Measurements from ENCODE around the gene ARSI. TPM values are rescaled to one million over a fixed set of nuclear protein-coding genes. Genes with fewer than 3 reads are reported as not detected.

Gene ARSI
- total RNA-seq, 3 donors from 2014 or later: 0.41 to 1.6 (median 0.63) TPM

DNA sequence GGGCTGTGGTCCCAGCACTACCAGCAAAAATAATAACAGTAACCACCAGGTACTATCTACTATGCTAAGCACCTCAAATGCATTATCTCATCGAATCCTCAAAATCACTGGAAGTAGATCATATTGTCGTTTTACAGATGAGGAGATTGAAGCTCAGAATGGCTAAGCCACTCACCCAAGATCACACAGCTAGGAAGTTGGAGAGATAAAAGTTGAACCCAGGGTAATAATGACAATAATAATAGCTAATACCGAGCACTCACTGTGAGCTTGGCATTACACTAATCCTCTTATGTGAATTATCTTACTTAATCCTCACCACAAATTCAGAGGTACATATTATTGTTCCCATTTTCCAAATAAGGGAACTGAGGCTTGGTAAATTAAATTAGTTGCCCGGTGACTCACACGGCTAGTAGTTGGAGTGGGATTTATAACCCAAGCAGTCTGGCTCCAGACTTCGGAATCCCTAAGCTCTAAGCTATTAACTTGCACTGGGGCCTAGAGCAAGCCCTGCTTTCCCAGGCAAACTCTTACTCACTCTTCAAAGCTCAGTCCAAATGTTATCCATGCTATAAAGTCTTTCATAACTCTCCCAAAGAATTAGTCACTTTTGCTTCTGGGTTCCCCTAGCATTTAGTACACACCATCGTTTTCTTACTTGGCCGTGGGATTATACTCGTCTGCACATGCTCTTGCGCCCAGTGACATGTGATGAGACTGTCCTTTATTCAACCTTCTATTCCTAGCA, 3.8 kb downstream of the ARSI start:
- Histone ChIP-seq H3K4me3 (no peak overlapping the region), H3K9me3 (no peaks in the 10 kb centered on the region), H3K36me3 (ENCODE audit: low read depth) (no peaks in the 10 kb centered on the region), H3K4me1 (ENCODE audit: low read depth) (no peaks in the 10 kb centered on the region)
- DNase-seq: no peak
- peak; percentile 40 for ATAC-seq
- intact Hi-C loops (cut with DNase I, micrococcal nuclease): no loop called here
- TF ChIP-seq, protein P1, sequence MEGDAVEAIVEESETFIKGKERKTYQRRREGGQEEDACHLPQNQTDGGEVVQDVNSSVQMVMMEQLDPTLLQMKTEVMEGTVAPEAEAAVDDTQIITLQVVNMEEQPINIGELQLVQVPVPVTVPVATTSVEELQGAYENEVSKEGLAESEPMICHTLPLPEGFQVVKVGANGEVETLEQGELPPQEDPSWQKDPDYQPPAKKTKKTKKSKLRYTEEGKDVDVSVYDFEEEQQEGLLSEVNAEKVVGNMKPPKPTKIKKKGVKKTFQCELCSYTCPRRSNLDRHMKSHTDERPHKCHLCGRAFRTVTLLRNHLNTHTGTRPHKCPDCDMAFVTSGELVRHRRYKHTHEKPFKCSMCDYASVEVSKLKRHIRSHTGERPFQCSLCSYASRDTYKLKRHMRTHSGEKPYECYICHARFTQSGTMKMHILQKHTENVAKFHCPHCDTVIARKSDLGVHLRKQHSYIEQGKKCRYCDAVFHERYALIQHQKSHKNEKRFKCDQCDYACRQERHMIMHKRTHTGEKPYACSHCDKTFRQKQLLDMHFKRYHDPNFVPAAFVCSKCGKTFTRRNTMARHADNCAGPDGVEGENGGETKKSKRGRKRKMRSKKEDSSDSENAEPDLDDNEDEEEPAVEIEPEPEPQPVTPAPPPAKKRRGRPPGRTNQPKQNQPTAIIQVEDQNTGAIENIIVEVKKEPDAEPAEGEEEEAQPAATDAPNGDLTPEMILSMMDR (IDR thresholded peaks at IDR 0.05): no peak

DNA sequence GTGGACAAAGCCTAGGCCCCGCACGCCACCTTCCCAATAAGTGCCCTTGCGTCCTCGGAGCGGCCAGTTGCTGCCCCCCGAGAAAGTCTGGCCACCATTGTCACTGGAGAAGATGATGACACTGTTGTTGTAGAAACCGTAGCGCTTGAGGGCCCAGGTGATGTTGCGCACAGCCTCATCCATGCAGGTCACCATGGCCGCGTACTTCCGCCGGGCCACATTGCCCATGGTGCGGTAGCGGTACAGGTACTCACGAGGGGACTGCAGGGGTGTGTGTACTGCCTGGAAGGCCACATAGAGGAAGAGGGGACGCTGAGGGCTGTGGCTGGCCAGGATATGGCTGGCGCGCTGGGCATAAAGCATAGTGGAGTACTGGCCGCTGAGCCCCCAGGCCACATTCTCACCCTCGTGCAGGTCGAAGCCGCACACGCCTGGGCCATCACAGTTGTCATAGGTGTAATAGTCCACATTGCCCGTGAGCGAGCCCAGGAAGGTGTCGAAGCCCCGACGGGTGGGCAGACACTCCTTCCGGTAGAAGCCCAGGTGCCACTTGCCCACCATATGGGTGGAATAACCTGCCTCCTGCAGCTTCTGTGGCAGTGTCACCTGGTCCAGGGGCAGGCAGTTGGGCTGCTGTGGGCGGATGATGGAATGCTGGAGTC, 4.6 kb downstream of the ARSI start:
- H3K36me3 ChIP-seq (ENCODE audit: low read depth): no peaks in the 10 kb centered on the region
- intact Hi-C loops (cut with DNase I, micrococcal nuclease): no loop called here
- TF ChIP-seq, protein P1 (IDR thresholded peaks at IDR 0.05): no peak
- no peaks in the 10 kb centered on the region for H3K9me3 ChIP-seq
- ATAC-seq (no peak), DNase-seq (no peak)
- no peak overlapping the region for H3K4me3 ChIP-seq
- no peaks in the 10 kb centered on the region for H3K4me1 ChIP-seq (ENCODE audit: low read depth)

DNA sequence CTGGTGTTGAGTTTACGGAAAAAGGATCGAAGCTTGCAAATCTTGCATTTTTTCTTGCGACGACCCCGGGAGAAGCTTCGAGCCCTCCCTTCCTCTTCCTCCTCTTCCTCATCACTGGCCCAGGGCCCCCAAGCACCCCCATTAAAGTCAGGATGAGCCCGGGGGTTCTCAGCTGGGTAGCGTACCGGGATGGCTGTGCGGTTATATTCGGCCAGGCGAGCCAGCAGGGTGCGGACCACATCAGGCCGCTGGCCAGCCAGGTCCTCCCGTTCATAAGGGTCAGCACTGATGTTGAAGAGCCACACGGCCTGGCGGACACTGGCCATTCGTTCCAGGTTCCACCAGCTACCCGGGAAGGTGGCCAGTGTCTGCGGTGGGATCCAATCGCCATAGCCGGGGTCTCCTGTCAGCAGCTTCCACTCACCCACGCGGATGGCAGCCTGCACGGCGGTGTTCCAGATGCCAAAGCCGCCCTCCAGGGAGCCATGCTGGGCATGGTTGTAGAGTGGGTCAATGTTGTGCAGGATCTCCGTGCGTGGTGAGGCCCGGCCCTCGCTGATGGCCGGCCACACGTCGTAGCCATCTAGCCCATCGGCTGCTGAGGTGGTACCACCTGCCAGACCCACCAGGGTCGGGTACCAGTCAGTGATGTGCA, 5.3 kb downstream of the ARSI start:
- Histone ChIP-seq H3K4me3 (no peak overlapping the region), H3K36me3 (ENCODE audit: low read depth) (no peaks in the 10 kb centered on the region), H3K9me3 (no peaks in the 10 kb centered on the region), H3K4me1 (ENCODE audit: low read depth) (no peaks in the 10 kb centered on the region)
- TF ChIP-seq, protein P1 (IDR thresholded peaks at IDR 0.05): no peak
- DNase-seq: no peak
- intact Hi-C loops (cut with DNase I, micrococcal nuclease): no loop called here
- no peak for ATAC-seq

DNA sequence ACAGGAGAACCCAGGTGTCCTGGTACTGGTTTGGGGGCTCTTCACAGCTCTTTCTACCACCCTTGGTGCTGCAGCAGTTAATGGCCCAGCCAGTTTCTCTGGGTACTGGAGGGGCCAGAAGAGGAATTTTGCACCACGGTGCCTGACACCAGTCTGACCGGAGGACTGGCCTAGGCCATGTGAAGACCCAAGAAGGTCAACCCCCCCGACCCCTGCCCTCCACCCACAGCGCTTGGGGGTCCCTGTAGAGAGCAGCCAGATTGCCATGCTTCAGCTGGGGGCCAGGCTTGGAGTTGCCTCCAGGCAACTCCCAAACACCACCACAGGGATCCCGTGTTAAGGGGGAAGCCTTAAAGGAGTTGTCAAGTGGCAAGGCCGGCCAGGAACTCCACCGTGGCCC, 6.2 kb downstream of the ARSI start:
- H3K4me3 ChIP-seq: no peak overlapping the region
- DNase-seq: no peak
- no peaks in the 10 kb centered on the region for H3K4me1 ChIP-seq (ENCODE audit: low read depth)
- TF ChIP-seq, protein P1 (IDR thresholded peaks at IDR 0.05): no peak
- intact Hi-C loops (cut with DNase I, micrococcal nuclease): no loop called here
- H3K9me3 ChIP-seq: no peaks in the 10 kb centered on the region
- no peaks in the 10 kb centered on the region for H3K36me3 ChIP-seq (ENCODE audit: low read depth)
- ATAC-seq: no peak

DNA sequence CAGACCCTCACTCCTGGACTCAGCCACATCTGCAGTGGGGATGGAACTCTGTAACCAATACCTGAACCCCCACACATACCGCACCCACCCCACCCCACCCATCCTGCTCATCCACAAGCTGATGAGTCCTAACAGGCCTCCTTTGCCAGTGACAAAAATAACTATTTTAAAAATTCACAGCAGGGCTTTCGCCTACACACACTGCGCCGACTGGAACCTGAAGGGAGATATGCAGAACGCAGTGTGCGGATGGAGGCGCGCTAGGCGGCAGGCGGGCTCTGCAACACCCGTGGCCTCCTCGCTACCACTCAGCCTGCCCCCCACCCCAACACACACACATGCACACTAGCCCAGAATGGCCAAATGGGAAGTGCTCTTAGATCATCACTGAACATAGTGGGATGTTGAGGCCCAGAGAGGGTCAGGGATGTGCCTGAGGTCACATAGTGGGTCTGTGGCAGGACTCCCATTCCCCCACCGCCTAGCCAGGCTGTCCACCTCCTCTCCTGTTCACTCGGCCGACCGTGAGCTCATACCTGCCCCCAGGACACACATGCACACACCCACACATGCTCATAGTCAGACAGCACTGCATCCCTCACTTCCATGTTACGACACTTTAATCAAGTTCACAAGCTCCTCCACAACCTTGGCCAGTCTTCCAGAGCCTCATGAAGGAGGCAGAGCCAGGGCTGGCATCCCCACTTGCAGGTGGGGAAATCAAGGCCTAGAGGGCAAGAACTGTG, 6.8 kb downstream of the ARSI start:
- Histone ChIP-seq H3K9me3 (no peaks in the 10 kb centered on the region), H3K36me3 (ENCODE audit: low read depth) (no peaks in the 10 kb centered on the region), H3K4me1 (ENCODE audit: low read depth) (no peaks in the 10 kb centered on the region), H3K4me3 (no peak overlapping the region)
- ATAC-seq: no peak
- DNase-seq: no peak
- TF ChIP-seq, protein P1 (IDR thresholded peaks at IDR 0.05): no peak
- intact Hi-C loops (cut with DNase I, micrococcal nuclease): no loop called here

All from mucosa of descending colon (tissue), 3 donors.